HepG2 (cell line): ENCODE results near the gene MAPK10.

Experiments
- ARNTL ChIP-seq: sonication (generic); formaldehyde crosslinking; IDR thresholded peaks from 2 replicates; pipeline ENCODE4 v1.4.0; 2020; ENCODE audit warnings: mild to moderate bottlenecking, missing genetic modification reagents
- ATF1 ChIP-seq: IDR thresholded peaks from 2 replicates; pipeline ENCODE4 v1.6.1; 2016; ENCODE audit warnings: mild to moderate bottlenecking, control low read depth
- ATF6 ChIP-seq: sonication (generic); formaldehyde crosslinking; conservative IDR thresholded peaks from 2 replicates; pipeline ENCODE4 v1.4.0; 2020; ENCODE audit warnings: missing genetic modification reagents
- CBFB ChIP-seq: sonication (generic); formaldehyde crosslinking; IDR thresholded peaks from 2 replicates; pipeline ENCODE4 v1.4.0; 2020; ENCODE audit warnings: missing genetic modification reagents
- CTCF ChIP-seq: sonication (generic); formaldehyde crosslinking; IDR thresholded peaks from 2 replicates; pipeline ENCODE4 v1.5.0; 2020; ENCODE audit warnings: mild to moderate bottlenecking, missing genetic modification reagents, moderate library complexity
- FOXO1 ChIP-seq: sonication (generic); formaldehyde crosslinking; IDR thresholded peaks from 2 replicates; pipeline ENCODE4 v1.4.0; 2020; ENCODE audit warnings: missing genetic modification reagents
- FOXP1 ChIP-seq, 2 experiments: fragments of 450-650 bp in 1 of 2; IDR thresholded peaks; 2 replicates each; pipeline ENCODE4 v1.6.1; 2017 to 2018; ENCODE audit warnings: antibody characterized with exemption in 1 of 2
- JUND ChIP-seq: sonication (generic); formaldehyde crosslinking; IDR thresholded peaks from 2 replicates; pipeline ENCODE4 v1.8.0; 2022; ENCODE audit warnings: mild to moderate bottlenecking, missing genetic modification reagents
- ZNF282 ChIP-seq: fragments of 450-650 bp; IDR thresholded peaks from 2 replicates; pipeline ENCODE4 v1.6.1; 2018; ENCODE audit not compliant: partially characterized antibody
- ZNF740 ChIP-seq: sonication (generic); formaldehyde crosslinking; IDR thresholded peaks from 2 replicates; pipeline ENCODE4 v1.4.0; 2020; ENCODE audit warnings: missing genetic modification reagents

DNA sequence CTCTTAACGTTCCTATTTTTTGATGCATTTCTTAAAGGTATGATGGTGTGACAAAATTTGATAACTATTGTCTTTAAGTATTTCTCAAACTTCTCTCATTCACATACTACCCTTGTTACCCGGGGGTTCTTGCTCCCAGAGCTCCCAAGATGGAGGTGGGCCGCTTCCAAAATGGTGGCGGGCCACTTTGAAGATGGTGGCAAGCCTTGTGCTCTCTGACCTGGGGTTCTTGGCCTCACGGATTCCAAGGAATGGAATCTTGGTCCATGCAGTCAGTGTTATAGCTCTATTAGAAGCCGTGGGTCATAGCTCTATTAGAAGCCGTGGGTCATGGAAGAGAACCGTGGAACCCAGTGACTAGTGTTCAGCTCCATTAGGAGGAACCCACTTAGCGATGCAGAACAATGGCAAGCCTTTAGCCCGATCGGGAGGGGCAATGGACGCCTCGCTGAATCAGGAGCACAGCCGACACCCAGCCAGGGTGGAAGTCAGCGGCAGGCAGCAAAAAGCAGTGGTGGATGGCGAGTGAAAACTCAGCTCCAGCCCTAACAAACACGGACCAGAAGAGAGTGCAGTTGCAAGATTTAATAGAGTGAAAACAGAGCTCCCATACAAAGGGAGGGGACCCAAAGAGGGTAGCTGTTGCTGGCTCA, 403.4 kb downstream of the MAPK10 start:
- no peak for TF ChIP-seq CBFB (CRISPR knock-in tag)
- TF ChIP-seq FOXO1 (CRISPR knock-in tag): no peak
- TF ChIP-seq JUND (CRISPR knock-in tag): no peak
- TF ChIP-seq FOXP1 (IDR thresholded peaks at IDR 0.05): no peak
- no peak for TF ChIP-seq FOXP1 (CRISPR knock-in tag; IDR thresholded peaks at IDR 0.05)
- TF ChIP-seq ZNF740 (CRISPR knock-in tag): no peak
- TF ChIP-seq ATF6 (CRISPR knock-in tag): no peak
- TF ChIP-seq ZNF282: no peak
- no peak for TF ChIP-seq ATF1 (CRISPR knock-in tag)
- no peak for TF ChIP-seq ARNTL (CRISPR knock-in tag)
- no peak for TF ChIP-seq CTCF
